HG03280 (cell line): ENCODE measurements around the gene METTL1.
"Not testable (repeated sequence)": the region's sequence is repeated elsewhere in the genome, so short reads cannot be mapped to it uniquely, and the experiment has no call there.

Source experiments
- ATAC-seq: cut with Tn5 transposase; IDR thresholded peaks from one replicate; pipeline ENCODE4 v1.9.1; 2021; ENCODE audit warnings: mild to moderate bottlenecking, moderate library complexity; ENCODE audit not compliant: unreplicated experiment

METTL1 gene

DNA sequence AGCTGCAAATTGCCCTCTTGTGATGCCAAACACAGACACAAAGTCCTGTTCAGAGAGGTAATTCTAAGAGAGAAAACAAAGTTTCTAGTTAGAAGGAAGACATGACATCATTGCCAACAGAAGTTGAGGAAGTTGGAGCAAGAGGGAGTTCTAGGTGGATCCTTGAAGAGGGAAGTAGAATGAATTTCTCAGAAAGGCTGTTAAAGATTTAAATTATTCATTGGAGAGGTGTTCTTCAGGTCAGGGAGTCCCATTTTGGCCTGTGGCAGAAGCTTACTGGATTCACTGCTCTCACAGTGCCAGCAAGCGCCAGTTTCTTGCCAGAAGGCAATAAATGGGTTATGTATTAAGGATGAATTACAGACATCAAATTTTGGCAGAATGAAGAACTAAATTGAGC lies 26.0 kb upstream of the METTL1 start:
- ATAC-seq = no peak

DNA sequence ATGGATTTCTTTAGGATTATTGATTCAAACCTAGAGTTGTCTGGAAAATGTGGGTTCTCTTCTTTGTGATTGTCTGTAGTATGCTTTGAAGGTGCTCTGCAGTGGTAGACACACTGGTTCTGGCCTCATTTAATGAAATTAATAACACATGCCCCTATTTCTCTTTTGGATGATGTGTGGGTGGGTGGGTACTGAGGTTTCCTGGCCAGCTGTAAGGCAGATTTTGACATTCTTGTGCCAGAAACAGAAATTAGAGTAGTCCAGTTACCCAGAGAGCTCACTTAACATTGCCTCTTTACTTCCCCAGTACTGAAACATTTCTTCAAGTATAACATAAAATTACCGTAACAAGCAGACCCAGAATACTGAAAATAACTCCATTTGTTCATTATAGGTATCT lies 25.1 kb upstream of the METTL1 start:
- ATAC-seq = no peak

DNA sequence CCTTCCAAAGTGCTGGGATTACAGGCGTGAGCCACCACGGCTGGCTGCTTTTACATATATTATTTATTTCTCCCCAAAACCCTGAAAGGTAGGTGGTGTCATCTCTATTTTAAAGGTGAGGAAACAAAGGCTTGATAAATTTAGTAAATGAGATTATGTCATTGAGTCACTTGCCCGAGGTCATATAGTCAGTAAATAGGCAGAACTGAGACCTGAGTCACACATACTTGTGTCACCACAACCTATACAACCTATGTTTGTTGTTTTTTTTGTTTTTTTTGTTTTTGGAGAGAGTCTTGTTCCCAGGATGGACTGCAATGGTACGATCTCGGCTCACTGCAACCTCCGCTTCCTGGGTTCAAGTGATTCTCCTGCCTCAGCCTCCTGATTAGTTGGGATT lies 23.4 kb upstream of the METTL1 start:
- ATAC-seq = no peak

DNA sequence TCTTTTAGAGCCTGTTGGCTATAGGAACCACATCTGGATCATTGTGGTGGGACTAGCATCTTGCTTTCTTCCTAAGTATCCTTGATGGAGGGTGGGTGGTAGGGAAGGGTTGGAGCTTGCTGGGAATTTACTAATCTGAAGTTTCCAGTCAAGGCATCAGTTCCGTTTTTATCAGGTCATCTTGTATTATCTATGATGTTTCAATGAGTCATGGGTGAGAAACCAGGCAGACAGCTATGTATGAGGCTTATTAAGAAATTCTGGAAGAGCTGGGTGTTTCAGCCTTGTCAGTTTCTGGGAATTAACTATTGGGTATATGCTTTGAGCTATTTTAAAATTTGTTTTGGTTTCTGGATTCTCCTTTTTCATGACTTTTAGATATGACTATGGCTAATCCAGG lies 22.0 kb upstream of the METTL1 start:
- ATAC-seq = no peak

DNA sequence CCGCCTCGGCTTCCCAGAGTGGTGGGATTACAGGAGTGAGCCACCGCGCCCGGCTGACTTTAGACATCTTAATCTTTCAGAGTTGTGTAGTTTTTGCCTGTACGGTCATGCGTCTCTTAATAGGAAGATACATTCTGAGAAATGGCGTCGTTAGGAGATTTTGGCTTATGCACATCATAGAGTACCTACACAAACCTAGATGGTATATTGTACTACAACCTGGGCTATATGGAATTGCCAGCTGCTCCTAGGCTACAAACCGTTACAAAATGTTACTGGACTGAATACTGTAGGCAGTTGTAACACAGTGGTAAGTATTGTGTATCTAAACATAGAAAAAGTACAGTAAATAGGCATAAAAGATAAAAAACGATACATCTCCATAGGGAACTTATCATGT lies 12.0 kb upstream of the METTL1 start:
- no peak for ATAC-seq

DNA sequence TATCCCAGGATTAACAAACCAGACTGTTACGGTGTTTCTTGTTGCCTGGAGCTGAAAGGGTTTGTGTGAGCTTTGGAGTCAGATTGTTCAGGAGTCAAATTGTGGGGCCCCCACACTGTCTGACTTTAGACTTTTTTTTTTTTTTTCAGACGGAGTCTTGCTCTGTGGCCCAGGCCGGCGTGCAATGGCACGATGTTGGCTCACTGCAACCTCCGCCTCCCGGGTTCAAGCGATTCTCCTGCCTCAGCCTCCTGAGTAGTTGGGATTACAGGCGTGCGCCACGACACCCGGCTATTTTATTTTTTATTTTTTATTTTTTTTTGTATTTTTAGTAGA lies 11.5 kb upstream of the METTL1 start:
- no peak for ATAC-seq

DNA sequence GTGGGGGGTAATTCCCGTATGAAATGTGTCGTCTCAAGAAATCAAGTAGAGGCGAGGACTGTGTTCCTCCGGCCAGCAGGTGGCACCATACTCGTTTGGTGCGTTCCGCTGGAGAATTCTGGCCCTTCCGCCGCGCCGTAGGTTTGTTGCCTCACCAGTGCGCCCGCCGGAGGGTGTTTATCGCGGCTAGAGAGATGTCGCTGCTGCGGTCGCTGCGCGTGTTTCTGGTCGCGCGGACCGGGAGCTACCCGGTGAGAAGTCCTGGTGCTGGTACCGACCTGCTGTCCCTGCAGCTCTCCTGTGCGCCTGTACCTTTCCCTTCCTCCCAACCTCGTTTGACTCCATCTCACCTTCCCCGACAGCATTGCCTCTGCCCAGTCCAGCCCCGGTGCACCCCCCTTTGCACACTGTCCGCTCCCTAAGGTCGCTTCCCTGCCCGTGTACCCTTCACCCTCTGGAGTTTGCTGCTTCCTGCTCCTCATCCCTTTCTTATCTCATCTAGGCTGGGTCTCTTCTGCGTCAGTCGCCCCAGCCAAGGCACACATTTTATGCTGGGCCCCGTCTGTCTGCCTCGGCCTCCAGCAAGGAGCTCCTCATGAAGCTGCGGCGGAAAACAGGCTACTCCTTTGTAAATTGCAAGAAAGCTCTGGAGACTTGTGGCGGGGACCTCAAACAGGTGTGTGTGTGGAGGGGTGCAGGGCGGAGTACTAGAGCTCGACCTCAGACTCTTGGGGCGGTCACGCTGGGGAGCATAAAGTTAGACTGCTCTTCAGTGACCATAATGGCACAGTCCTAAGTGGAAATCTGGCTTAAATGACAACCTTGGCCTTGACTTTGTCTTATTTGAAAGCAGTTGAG lies 10.9 kb upstream of the METTL1 start, which contains the start of gene TSFM:
Gene TSFM, plus strand, starts transcription at position 180 of the 858 bp plus-strand sequence. Its CDS starts 15 bp downstream, at position 195.
- peak; percentile 86 for ATAC-seq

DNA sequence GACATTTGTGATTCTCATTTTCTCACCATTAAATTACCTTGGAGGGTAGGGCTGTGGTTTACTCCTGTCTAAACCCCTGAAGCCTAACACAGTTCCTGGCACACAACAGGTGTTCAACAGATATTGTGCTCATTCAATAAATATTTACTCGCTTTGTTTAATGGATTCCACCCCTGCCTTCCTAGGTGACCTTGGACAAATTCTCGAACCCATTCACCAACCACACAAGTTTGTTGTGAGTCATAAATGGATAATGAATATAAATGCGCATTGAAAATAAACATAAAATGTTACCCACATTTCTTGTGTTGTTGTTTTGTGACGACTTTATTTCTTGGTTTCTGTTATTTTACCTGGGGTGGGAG lies 10.3 kb upstream of the METTL1 start:
- ATAC-seq = peak; percentile 11

DNA sequence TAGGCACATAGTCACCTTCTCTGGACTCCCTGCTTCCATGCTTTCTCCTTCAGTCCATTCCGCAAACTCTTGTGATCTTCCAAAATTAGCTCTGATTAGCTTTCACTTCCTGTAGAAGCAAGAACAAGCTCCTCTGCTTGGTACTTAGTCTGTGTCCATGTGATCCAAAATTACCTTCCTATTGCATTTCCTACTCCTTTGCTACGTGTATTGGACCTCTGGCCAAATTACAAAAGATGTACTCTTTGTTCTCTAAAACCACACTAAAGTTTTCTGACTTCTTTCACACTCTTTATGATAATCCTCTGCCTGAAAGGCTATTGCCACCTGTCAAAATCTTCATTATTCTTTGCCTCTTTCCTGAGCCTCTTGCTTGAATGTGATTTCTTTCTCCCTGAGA lies 9.9 kb upstream of the METTL1 start:
- no peak for ATAC-seq

DNA sequence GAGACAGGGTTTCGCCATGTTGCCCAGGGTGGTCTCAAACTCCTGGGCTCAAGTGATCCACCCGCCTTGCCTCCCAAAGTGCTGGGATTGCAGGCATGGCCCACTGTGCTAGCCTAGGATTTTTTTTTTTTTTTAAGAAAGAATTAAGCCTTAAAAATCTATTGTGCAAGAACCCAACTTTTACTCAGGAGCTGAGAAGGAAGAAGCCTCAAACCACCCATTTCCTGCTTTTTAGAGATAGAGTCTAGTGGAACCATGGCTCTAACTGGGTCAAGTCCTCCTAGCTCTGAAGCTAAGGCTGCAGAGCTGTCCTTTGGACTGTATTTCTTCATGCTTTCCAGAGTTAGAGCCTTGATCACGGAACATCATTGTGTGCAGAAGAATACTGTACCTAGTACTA lies 9.3 kb upstream of the METTL1 start:
- no peak for ATAC-seq

DNA sequence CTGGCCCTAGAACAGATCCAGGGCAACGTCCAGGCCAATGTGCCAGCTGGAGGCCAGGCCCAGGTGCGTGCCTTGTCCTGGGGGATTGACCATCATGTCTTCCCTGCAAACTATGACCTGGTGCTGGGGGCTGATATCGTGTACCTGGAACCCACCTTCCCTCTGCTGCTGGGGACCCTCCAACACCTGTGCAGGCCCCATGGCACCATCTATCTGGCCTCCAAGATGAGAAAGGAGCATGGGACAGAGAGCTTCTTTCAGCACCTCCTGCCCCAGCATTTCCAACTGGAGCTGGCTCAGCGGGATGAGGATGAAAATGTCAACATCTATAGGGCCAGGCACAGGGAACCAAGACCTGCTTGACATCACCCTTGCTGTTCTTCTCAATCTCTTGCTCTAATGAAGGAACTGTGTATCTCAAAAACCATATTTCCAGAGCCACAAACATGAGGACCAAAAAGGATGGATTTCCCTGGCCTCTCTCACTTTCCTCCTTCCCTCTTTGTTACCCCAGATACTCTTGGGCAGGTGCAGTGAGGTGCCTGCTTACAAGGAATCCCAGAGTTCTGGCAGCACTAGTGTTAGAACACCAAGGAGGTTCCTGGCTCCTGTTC lies 8.5 kb upstream of the METTL1 start:
- ATAC-seq = no peak

DNA sequence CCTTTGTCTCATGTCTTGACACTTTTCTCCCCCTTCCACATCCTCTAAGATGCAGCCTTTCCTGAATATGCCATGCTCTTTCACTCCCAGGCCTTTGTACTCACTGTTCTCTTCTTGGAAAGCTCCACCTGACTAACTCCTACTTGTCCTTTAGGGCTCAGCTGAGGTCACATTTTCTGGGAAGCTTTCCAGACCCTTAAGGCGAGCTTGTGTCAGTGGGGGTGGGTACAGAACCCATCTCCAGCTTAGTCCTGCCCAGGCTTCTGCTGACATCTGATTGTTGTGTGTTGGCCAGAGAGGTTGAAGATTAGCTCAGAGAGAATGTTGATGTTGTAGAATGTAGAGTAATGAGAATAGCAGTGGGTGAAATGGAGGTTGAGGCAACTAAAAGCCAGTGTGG lies 7.8 kb upstream of the METTL1 start:
- no peak for ATAC-seq

DNA sequence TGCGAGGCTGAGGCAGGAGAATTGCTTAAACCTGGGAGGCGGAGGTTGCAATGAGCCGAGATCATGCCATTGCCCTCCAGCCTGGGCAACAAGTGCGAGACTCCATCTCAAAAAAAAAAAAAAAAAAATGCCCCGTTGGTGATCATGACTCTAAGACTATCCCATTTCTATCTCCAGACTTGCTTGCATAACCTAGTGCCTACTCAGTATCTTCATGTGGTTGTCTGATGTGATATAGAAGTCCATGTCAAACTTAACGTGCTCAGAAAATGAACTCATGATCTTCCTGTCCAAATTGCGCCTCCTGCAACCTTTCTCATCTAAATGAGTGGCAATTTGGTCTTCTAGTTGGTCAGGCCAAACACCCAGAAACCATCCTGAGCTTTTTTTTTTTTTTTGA lies 6.0 kb upstream of the METTL1 start:
- no peak for ATAC-seq

DNA sequence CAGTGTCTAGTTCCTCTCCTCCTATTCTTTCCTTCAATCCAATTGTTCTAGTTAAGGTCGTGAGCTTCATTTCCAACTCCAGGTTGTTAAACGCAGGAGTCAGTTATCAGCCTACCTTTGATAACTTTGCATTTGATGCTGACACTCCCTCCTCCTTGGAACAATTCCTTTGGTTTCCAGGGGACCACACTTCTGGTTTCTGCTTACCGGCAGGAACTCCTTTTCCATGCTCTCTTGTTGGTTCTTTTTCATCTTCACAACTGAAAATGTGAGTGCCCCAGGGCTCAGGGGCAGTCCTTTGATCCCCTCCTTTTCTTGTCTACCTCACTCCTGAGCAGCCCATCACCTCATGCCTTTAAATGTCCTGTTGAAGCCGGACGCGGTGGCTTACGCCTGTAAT lies 5.5 kb upstream of the METTL1 start:
- no peak for ATAC-seq

DNA sequence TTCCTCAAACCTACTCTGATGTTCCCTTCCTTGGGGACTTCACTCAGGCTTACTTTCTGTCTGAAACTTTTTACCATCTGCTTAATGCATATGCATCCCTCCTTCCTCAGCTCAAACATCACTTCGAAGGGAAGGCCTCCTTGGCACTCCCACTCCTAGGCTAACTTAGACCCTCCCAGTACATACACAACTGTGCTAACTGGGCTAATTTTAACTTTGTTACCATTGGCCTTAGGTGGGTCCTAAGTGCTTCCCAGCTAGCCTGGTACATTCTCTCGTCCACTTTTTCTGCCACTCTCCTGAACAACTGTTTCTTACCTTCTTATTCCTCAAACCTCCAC lies 4.3 kb upstream of the METTL1 start:
- no peak for ATAC-seq

DNA sequence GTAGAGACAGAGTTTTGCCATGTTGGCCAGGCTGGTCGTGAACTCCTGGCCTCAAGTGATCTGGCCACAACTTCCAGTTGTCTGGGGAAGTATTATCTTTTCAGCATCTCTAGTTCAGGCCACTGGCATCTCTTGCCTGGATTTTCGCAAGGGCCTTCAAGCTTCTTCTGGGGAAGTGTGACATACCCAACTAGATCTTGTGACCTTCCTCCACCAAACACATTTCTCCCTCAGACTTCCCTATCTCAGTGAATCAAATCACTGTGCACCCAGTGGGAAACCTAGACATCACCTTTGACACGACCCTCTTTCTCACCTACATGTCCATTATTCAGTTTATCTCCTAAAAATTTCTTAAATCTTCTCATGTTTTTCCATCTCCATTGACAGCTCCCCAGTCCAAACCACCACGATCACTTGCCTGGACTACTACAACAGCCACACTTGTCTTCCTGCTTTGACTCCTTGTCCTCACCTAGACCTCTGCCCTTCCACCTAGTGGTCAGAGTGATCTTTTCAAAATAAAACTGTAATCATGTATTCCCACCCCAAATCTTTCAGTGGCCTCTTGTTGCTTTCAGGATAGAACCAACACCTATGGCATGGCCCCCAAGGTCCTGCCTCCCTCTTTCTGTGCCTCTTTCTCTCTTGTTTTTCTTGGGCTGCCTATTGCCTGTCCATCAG lies 3.8 kb upstream of the METTL1 start:
- no peak for ATAC-seq

DNA sequence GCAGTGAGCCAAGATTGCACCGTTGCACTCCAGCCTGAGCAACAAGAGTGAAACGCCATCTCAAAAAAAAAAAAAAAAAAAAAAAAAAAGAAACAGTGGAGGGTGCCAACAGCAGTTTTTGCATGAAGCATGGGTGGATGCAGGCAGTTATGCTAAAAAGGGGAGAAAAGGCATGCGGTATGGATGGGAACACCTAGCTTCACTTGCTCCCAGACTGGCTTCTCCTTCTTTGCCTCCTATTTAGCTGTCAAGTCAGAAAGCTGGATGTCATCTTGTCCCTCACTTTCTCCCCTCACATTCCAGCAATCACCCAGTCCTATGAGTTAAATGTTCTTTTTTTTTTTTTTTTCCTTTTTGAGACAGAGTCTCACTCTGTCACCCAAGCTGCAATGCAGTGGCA lies 3.1 kb upstream of the METTL1 start:
- no peak for ATAC-seq

DNA sequence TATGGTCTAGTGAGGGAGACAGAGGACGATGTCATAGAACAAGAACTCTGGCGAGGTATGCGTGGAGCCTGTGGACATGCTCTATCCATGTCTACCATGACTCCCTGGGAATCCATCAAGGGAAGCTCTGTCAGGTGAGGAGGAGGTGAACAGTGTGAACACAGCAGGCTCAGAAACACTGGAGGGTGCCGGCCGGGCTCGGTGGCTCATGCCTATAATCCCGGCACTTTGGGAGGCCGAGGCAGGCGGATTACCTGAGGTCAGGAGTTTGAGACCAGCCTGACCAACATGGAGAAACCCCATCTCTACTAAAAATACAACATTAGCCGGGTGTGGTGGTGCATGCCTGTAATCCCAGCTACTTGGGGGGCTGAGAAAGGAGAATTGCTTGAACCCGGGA lies 2.7 kb upstream of the METTL1 start:
- ATAC-seq = not testable (repeated sequence)

DNA sequence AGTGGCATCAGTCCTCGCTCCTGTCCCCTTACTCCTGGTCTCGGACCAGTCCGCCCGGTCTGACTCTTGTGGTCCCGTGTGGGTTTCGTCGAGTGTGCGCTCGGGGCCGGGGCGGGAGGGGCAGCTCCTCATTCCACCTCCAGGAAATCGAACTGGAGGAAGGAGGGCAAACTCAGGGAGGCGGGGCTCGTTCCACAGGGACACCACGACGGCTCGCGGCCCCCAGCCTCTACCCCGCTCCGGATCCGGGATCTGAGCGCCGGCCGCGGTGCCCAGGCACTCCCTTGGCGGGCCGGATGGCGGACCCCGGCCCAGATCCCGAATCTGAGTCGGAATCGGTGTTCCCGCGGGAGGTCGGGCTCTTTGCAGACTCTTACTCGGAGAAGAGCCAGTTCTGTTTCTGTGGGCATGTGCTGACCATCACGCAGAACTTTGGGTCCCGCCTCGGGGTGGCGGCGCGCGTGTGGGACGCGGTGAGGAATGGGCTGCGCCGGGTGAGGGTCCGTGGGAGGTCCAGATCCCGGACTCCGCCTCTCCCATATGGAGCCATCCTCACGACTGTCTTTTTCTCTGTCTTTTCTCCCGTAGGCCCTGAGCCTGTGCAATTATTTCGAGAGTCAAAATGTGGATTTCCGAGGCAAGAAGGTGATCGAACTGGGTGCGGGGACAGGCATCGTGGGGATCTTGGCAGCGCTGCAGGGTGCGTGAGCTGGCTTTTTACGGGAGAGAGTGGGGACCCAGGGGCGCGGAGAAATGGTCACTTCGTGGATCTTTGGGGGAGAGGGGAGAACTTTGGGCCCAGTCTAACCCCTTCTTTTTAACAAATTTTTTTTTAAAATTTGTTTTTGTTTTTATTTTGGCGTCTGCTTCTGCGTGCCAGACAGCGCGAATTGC lies 771 bp upstream of the METTL1 start, which contains the start of gene EEF1AKMT3:
Gene EEF1AKMT3, plus strand, starts transcription at position 186 of the 894 bp plus-strand sequence. Its CDS starts 111 bp downstream, at position 297.
- peak; percentile 15 for ATAC-seq

DNA sequence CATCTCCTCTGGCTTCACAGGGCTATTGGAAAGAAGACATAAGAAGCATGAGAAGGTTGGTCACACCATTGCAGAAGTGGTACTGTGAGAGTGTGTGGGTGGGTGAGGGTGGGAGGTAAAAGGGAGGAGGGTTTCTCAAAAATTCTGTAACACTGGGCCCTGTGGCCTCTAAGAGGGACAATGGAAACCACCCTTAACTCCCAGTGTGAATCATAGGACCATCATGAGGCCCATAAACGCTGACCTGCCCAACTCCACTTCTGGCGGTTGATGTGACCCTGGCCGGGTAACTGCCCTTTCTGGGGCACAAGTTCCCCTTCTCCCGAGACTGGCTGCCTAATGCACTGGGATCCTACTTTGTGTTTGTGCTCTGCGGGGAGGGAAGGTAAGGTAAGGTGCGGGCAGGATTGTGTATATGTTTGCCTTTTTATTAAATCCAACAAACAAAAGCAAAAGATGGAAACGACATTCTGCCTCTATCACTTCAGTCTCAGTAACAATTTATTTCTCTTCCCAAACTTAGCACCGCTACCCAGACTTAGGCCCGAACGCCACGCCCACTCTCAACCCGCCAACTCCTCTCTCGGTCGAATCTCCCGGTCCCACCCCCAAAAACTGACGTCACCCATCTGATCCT lies 551 bp downstream of the METTL1 start:
- peak; percentile 73 for ATAC-seq

DNA sequence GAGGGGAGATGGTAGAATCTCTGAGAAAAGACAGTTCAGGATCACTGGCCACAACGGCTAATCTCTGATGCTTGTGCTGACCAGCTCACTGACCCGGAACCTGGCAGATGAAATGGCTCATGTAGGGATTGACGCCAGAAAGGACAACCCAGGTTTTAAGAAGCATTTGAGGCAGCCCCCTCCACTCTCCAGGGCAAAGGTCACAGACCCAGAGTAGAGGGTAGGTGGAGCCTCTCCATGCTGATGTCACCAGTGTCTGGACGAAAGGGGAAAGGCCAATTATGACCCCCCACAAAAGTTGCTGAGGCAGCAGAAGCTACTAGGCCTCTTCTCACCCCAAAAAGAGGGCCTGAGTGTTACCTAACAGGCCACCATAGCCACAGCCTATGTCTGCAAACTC lies 1.2 kb downstream of the METTL1 start:
- ATAC-seq = no peak
